GM18868 (cell line): ENCODE results near the gene SYT14.
"Not testable (repeated sequence)": the region's sequence is repeated elsewhere in the genome, so short reads cannot be mapped to it uniquely, and the experiment has no call there.

Experiments used
- ATAC-seq: cut with Tn5 transposase; IDR thresholded peaks from one replicate; pipeline ENCODE4 v1.9.1; 2021; ENCODE audit warnings: mild to moderate bottlenecking, moderate library complexity; ENCODE audit not compliant: unreplicated experiment

The SYT14 gene

GRCh38 chr1:209937996-209938959 lies at the start of gene SYT14:
TSS of gene SYT14 (plus strand) at chr1:209938217. CDS start at chr1:209938265, 48 bp downstream.
- ATAC-seq = no peak

- ATAC-seq = not testable (repeated sequence)
Observed at GRCh38 chr1:209888291-209889076, 49.5 kb upstream of the SYT14 start.

GRCh38 chr1:209889077-209889418 lies 49.0 kb upstream of the SYT14 start:
- ATAC-seq = no peak

- no peak for ATAC-seq
Observed at GRCh38 chr1:209890641-209891330, 47.2 kb upstream of the SYT14 start.

- ATAC-seq = no peak
Observed at GRCh38 chr1:209893751-209894150, 44.3 kb upstream of the SYT14 start.

GRCh38 chr1:209895709-209896108 lies 42.3 kb upstream of the SYT14 start:
- no peak for ATAC-seq

- no peak for ATAC-seq
Observed at GRCh38 chr1:209896346-209896745, 41.7 kb upstream of the SYT14 start.

GRCh38 chr1:209898271-209898670 lies 39.7 kb upstream of the SYT14 start:
- ATAC-seq = not testable (repeated sequence)

- not testable (repeated sequence) for ATAC-seq
Observed at GRCh38 chr1:209898851-209899250, 39.2 kb upstream of the SYT14 start.

- no peak for ATAC-seq
Observed at GRCh38 chr1:209899948-209900347, 38.1 kb upstream of the SYT14 start.

- ATAC-seq = no peak
Observed at GRCh38 chr1:209900734-209901133, 37.3 kb upstream of the SYT14 start.

GRCh38 chr1:209901211-209901610 lies 36.8 kb upstream of the SYT14 start:
- no peak for ATAC-seq

- not testable (repeated sequence) for ATAC-seq
Observed at GRCh38 chr1:209904774-209905173, 33.2 kb upstream of the SYT14 start.

GRCh38 chr1:209911746-209912145 lies 26.3 kb upstream of the SYT14 start:
- ATAC-seq = no peak

- no peak for ATAC-seq
Observed at GRCh38 chr1:209912306-209912705, 25.7 kb upstream of the SYT14 start.

GRCh38 chr1:209919637-209920036 lies 18.4 kb upstream of the SYT14 start:
- ATAC-seq = not testable (repeated sequence)

GRCh38 chr1:209920844-209921243 lies 17.2 kb upstream of the SYT14 start:
- ATAC-seq = no peak

- ATAC-seq = no peak
Observed at GRCh38 chr1:209924390-209924789, 13.6 kb upstream of the SYT14 start.

GRCh38 chr1:209926045-209926444 lies 12.0 kb upstream of the SYT14 start:
- ATAC-seq = no peak

- no peak for ATAC-seq
Observed at GRCh38 chr1:209927466-209927865, 10.6 kb upstream of the SYT14 start.

GRCh38 chr1:209929751-209930150 lies 8.3 kb upstream of the SYT14 start:
- ATAC-seq = no peak
